Panc1 (cell line): ENCODE measurements around the gene MMP21.
A peak's percentile ranks its signal among the peaks of the same experiment; 100 is the strongest.

Experiments used
- CTCF ChIP-seq: fragments of 450-650 bp; IDR thresholded peaks from 2 replicates; pipeline ENCODE4 v1.5.1; 2017; ENCODE audit warnings: mild to moderate bottlenecking
- POLR2AphosphoS5 ChIP-seq: IDR thresholded peaks from 2 replicates; pipeline ENCODE4 v1.6.1; 2012; ENCODE audit warnings: mild to moderate bottlenecking, low read depth, low read length, moderate library complexity
- REST ChIP-seq, 2 experiments: IDR thresholded peaks; 2 replicates each; pipeline ENCODE4 v1.6.1; 2011 to 2012; ENCODE audit warnings: low read depth in 2 of 2, control low read depth in 1 of 2, low read length in 1 of 2, mild to moderate bottlenecking in 1 of 2, moderate library complexity in 1 of 2; ENCODE audit not compliant: insufficient read depth in 1 of 2

GRCh38 chr10:125742465-125742864, 33.2 kb downstream of the MMP21 start:
- TF ChIP-seq CTCF (peak; percentile 37; the same call in 1 of the 2 replicates), REST (IDR thresholded peaks at IDR 0.05; ENCODE audit: insufficient read depth in 1 of 2, low read depth in 2 of 2, low read length in 1 of 2) (no peak), POLR2AphosphoS5 (no peak)
